ENCODE data around the gene DTD2.

The DTD2 gene

DNA sequence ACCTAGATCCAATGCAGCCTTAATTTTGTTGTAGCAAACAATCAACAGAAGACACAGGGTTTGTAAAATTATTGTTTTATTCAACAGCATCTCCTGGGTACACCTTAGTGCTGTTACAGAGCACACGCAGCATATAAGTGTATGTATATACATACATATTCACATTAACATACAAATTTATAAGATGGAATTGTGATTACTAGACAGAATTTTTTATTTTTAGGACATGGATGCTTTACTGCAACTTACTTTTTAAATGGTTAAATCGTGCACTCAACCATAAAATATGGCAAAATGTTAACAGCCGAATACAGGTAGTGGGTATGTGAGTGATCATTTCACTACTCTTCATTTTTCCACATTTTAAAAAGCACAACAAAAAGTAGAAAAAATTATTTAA, 53.6 kb downstream of the DTD2 start:
- no peak for DNase-seq

- no peak for DNase-seq
Measured at GRCh38 chr14:31402764-31403439, 54.4 kb downstream of the DTD2 start.

- DNase-seq, result no peak
Measured at GRCh38 chr14:31401369-31401932, 55.9 kb downstream of the DTD2 start.

- DNase-seq, result no peak
Measured at GRCh38 chr14:31400031-31400638, 57.2 kb downstream of the DTD2 start.

Measured in left hindlimb (tissue), 1 donor.